Left renal cortex interstitium (tissue), 4 donors: Measurements from ENCODE around the gene AMIGO1. TPM values are rescaled to one million over a fixed set of nuclear protein-coding genes. Genes with fewer than 3 reads are reported as not detected.

Experiments
- DNase-seq, 4 donors: peaks; one replicate each; pipeline ENCODE4 v3.0.0-alpha.2; 2013; ENCODE audit warnings: low read depth in 4 of 4, low spot score in 2 of 4, missing footprints in 1 of 4
- polyA plus RNA-seq, 4 donors: library from polyadenylated mRNA; unstranded; fragments of 120-200 nt; gene quantifications; one replicate each; pipeline ENCODE4 v1.2.1, GENCODE V29; 2013; ENCODE audit not compliant: insufficient read length in 4 of 4

The AMIGO1 gene, protein sequence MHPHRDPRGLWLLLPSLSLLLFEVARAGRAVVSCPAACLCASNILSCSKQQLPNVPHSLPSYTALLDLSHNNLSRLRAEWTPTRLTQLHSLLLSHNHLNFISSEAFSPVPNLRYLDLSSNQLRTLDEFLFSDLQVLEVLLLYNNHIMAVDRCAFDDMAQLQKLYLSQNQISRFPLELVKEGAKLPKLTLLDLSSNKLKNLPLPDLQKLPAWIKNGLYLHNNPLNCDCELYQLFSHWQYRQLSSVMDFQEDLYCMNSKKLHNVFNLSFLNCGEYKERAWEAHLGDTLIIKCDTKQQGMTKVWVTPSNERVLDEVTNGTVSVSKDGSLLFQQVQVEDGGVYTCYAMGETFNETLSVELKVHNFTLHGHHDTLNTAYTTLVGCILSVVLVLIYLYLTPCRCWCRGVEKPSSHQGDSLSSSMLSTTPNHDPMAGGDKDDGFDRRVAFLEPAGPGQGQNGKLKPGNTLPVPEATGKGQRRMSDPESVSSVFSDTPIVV
- 10 to 100 TPM in 1 of 4 donors, 1 to 10 TPM in 3; 7.2 to 10.0 (median 8.1) TPM for polyA plus RNA-seq

DNA sequence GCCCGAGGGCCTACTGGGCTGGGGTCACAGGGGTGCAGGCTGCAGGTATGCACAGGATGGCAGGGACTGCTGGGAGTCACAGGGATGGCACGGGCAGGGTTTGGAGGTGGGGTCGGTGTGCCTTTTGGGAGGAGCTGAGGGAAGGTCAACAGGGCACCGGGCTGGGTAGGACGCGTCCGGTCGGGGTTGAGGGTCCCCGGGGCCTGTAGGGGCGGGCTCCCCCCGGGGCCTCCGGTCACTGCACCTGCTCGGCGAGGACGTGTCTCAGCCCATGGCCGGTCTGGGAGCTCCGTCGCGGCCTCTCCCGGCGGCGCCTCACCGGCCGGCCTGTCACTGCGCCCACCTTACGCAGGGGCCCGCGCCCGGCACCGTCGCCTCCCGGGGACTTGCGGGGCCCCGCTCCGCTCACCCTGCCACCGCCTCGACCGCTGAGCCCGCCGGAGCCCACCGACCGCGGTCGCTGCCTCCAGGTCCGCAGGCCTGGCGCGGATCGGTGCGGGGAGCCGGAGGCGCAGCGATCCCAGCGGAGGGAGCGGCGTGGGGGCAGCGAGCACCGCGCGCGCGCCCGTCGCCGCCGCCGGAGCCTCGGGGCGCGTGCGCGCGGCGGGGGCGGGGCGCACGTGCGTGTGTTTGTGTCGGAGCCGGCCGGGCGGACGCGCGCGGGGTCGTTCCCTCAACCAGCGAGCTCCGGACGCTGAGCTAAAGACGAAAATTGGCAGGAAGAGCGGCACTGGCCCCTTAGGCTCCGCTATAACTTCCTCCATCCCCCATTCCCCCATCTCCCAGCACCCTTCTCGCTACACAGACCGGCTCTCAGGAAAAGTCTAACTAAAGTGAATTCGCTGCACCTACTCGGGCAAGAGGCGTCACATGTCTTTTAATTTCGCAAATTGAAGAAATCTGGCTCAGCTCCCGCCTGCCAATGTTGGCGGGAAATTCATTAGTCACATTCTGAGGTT lies at the start of gene AMIGO1:
TSS of gene AMIGO1 (minus strand) at position 552 of the 959 bp plus-strand sequence. CDS start 815 bp downstream, outside the sequence.
- DNase-seq: no peak

DNA sequence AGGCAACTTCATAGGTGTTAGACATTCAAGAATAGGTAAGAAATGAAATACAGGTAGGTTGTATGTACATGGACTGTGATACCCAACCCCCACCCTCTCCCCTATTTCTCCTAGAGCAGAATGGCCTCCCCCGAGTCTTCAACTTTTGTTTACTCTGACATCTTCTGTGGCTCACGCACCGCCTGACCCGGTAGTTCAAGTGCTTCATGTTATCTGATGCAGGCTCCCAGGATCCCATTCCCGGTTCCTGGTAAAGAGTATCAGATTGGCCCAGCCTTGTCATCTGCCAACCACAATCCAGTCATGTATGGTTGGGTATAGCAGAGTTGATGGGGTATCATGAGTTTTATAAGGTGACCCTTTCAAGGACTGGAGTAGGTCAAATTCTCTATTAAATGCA lies 48.0 kb upstream of the AMIGO1 start:
- DNase-seq: no peak

DNA sequence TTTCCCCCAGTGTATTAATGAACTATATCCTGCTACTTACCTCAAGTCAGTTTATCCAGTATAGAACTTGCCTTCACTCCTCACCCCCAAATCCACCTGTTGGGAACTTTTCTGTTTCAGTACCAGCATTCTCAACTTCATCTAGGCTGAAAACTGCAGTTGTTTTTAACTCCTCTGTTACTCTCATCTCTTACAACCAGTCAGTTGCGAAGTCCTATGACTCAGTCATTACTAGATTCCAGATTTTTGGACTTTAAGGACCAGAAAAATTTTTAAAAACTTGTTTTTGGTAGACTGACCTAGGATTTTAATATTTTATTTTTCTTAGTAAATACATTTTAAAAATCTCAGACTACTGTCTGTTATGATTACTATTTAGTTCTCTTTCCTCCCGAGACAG lies 47.0 kb upstream of the AMIGO1 start:
- no peak for DNase-seq

DNA sequence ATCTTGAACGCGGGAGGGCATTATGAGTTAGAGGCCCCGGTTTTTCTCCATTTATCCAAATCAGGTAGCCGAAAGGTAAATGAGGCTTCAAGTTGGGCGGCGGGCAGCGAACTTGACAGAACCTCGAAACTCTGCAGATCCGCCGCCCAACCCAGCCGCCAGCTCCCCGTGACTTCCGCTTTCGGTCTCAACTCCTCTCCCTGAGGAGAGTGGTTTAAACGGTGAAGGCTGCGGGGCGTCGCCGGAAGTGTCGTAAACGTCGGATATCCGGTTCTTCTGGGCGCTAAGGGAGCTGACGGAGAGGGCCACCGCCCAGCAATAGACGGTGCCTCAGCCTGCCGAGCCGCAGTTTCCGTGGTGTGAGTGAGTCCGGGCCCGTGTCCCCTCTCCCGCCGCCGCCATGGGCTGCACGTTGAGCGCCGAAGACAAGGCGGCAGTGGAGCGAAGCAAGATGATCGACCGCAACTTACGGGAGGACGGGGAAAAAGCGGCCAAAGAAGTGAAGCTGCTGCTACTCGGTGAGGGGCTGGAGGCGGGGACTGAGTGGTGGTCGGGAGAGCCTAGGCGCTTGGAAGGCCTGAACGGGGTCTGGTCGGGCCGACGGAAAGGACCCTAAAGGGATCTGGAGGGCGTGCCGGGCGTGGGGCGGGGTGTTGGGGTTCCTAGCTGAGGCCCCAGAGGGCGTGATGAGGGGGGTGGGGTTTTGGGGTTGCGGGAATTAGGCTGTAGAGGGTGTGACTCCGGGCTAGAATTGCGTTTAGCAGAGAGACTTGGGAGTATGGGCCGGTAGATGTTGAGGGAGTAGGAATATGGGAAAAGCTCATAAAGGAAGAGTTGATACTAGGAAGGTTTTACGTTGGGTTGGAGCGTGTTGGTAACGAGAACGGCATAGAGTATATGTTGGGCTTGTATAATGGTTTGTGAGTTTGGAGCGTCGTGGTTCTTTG lies 39.1 kb upstream of the AMIGO1 start, which contains the start of gene GNAI3:
TSS of gene GNAI3 (plus strand) at position 295 of the 947 bp plus-strand sequence. CDS start at position 401, 106 bp downstream.
- DNase-seq: peak; percentile 87 to 94 (median 90)

DNA sequence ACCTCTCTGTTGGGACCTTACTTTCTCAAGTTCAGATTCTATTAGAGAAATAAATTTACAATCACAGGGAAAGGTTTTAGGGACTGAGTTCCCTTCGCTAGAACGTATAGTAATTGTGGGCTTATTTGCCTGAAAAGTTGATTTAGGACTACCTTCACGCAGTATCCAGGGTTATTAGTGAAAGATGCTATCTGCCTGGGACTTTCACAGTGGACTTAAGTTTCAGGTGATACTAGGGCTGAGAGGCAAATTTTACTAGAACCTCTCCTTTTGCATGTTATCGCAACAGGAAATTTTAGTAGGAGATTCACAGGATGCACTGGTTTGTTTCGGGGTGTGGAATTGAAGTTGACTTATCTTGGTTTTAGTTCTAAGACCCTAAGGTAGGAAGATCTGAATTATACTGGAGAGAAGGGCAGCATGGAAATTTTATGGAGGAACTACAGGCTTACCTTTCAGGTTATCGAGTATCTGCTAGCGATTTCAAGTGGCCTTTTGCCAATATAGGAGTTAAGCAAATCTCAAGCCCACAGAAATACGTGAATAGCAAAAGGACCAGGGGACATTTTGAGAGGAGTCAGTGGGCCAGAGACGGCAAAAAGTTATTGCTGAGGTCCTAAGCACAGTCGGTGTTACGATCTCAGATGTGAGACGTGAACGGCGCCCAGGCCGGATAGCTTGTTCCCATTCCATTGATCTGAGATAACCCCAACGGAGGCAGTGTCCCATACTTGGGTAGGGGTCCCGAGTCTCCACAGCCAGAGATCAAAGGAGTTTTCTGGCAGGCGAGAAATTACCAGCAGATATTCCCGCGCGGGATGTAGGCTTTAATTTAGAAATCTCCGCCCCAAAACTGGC lies 38.2 kb upstream of the AMIGO1 start:
- DNase-seq: no peak

DNA sequence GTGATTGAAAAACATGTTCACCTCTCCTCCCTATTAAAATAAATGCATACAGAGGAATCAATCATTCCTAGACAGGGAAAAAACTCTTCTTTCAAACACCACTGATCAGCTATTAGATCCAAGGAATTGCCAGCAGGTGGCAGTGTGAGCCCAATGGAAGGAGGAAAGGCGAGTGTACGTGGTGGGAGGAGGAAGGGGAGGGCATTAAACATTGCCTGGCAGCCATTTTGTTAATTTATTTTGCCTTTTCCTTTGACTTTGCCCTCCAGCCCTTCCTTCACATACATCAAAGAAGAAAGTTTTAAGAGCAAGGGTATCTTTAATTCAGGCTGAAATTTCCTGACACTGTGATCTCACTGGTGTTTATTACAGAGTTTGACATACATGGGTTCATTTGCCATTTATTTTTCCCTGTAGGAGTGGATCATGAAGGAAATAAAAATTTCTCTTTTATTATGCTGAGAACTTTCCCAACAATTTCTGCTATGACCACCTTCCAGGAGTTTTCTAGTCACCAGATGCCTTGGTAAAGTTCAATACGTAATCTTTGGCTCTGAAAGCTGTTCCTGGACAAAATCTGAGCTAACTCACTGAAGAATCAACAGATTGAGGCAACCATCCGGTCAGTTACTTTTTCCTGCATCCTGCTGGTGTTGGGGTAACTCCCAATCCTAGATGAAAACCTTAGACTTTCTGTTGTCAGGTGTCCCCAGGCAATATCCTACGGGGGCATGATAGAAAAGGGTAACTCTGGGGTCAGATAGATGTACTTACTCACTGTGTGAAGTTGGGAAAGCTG lies 37.0 kb upstream of the AMIGO1 start:
- DNase-seq: peak in 3 of 4 donors; percentile 80 to 91 (median 81)

DNA sequence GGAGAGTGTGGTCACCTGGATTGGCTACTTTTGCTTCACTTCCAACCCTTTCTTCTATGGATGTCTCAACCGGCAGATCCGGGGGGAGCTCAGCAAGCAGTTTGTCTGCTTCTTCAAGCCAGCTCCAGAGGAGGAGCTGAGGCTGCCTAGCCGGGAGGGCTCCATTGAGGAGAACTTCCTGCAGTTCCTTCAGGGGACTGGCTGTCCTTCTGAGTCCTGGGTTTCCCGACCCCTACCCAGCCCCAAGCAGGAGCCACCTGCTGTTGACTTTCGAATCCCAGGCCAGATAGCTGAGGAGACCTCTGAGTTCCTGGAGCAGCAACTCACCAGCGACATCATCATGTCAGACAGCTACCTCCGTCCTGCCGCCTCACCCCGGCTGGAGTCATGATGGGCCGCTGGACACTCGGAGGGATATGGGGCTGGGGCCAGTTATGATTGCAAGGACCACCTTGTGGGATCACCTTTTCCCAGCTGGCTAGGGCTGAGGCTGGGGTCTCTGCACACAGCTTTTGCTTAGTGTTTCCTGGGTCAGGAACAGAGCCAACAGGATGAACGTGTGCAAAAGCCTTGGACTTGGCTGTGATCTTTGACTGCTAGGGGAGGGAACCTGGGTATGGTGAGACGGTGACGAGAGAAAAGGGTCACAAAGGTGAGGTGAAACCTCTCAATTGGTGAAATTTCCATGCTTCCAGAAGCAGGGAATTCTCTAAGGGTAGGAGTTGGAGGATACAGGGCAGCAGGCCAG lies 34.6 kb upstream of the AMIGO1 start:
- DNase-seq: no peak

DNA sequence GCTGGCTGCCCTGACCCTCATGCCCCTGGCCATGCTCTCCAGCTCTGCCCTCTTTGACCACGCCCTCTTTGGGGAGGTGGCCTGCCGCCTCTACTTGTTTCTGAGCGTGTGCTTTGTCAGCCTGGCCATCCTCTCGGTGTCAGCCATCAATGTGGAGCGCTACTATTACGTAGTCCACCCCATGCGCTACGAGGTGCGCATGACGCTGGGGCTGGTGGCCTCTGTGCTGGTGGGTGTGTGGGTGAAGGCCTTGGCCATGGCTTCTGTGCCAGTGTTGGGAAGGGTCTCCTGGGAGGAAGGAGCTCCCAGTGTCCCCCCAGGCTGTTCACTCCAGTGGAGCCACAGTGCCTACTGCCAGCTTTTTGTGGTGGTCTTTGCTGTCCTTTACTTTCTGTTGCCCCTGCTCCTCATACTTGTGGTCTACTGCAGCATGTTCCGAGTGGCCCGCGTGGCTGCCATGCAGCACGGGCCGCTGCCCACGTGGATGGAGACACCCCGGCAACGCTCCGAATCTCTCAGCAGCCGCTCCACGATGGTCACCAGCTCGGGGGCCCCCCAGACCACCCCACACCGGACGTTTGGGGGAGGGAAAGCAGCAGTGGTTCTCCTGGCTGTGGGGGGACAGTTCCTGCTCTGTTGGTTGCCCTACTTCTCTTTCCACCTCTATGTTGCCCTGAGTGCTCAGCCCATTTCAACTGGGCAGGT lies 33.9 kb upstream of the AMIGO1 start:
- DNase-seq: no peak

DNA sequence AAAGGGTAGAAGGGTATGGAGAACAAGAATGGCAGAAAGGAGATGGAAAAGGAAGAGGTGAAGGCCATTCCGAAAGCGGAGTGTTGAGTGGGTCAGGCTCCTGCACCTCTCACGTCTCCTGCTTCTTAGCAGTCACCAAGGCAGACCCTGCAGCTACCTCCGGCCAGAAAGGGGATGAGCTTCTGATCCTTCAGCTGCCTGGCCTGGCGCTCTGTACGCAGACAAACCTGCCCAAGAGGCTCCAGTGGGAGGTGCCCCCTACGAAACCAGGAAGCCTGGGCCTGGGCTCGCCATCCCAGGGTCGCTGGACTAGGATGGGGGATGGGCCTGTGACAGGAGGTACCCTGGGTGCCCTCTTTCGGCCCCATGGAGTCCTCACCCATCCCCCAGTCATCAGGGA lies 33.1 kb upstream of the AMIGO1 start:
- no peak for DNase-seq

DNA sequence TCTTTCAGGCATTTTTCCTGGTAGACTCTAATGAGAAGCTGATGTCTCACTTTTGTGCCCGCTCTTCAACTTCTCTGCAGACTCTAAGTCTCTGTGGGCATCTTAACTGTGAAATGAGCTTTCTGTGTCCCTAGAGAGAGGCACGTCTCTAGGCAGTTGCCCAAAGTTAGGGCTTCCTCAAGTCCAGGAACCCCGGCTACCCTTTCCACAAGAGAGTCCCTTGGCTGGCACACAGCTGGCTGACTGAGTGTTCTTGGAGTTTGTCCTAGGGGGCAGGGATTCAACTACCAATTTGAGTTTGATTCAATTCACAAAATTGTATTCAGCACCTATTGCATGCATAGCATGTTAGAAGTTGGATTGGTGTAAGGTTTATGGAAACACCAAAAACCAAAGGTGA lies 31.6 kb upstream of the AMIGO1 start:
- no peak for DNase-seq

DNA sequence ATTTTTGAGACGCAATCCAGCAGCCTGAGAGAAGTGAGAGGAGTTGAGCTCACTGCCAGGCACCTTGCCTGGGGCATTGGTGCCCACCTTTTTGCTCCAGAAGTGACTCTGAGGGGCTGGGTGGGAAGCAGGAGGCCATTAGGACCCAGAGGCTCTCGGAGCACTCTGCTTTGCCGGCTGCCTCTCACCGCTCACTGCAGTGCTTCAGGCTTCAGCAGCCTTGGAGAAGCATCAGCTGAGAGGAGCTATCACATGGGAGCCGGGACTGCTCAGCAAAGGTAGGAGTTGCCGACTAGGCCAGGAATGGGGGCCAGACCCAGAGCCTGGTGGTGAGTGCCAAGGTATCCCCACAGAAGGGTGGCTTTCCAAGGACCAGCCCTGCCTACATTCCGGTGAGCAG lies 30.1 kb upstream of the AMIGO1 start, which contains the start of gene GPR61:
TSS of gene GPR61 (plus strand) at position 197 of the 400 bp plus-strand sequence. CDS start 3,151 bp downstream, outside the sequence.
- DNase-seq: no peak

DNA sequence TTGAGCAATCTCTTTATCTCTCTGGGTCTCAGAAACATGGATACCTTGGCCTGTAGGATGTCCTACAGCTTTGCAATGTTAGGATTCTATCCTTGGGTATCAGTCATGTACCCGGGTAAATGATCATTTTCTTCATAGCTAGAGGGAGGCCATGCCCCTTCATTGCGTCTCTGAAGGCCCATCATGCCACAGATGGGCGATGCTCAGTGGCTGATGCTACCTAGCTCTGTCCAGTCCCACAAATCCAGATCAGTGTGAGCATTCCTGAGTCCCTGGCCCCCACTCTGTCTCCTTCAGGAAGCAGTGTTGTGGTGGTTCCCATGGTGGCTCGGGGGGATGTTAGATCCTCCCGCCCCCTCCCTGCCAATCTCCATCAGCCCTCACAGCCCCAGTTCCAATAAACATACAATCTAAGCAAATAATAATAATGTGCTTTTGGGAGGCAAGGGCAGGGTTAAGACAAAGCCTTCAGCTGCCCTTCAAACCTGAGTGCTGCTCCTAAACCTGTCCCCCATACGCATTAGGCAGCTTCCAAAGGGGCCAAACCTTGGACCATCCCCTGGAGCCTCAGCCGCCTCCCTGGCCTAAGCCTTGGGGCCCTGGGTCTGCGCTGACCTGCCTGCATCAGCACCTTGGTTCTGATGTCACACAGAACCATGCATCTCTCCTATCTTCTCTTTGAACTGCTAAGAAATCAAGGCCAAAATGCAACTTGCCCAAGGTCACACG lies 29.5 kb upstream of the AMIGO1 start:
- DNase-seq: no peak

DNA sequence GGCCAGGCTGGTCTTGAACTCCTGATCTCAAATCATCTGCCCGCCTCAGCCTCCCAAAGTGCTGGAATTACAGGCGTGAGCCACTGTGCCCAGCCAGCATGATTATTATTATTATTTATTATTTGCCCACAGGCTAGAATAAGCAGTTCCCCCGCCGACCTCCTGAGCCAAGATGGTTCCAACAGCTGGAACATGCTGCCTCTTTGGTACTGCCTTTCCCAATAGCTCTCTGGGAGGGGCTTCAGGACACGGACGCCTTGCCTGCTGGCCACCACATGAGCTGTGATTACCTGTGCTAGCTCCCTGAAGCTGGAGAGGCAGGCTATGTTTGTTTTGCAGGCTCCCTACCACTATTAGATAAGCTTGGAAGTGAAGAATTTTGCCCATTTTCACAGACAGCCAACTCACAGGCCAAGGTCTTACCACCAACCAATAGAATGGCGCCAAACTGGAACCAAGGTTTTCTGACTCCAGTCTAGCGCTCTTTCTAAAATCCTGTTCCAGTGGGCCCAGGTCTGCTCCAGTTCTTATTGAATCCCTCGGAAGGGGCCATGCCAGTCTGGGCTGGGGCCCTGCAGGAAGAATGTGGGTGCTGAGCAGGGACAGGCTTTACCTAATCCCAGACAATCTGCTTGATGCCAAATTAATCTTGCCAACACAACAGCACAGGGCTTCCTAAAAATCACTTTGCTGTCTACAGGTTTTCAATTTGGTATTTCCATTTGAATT lies 28.1 kb upstream of the AMIGO1 start:
- DNase-seq: no peak

DNA sequence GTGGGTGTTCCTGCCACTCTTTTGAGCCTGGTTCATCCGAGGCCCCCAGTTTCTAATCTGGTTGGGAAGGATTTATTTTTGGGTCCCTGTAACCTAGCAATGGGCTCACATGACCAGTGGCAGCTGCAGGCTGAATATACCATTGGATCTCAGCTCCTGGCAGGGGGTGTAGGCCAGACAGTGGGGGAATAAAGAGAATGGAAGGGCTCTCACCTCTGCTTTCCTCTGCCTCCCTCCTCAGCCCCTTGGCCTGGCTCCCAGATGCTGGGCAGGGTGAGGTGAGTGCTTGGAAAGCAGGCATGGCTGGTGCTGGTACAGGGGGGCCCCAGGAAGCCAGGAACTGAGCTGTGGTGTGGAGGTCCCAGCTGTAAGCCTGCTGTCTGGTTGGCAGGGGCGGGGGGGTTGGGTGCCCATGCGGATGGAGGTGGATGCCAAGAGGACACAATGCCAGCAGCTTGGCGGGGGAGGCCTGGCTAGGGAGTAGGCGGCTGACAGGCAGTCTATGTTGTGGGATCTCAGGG lies 26.5 kb upstream of the AMIGO1 start:
- no peak for DNase-seq

DNA sequence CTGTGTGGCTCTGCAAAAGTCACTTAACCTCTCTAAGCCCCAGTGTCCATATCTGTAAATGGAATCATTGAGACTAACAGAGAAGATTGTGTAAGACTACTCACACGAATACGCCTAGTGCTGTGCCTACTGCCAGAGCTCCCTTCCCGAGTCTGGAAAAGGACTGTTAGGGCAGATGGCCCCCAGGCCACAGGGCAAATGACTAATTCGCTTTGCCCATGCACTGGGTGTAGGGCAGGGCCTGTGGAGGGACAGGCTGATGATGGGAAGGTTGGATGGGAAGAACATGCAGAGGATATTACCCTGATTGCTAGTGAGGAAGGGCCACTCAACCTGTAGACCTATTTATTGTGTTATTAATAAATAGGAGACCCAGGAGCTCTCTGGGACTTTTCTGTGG lies 26.0 kb upstream of the AMIGO1 start:
- no peak for DNase-seq
